Measurements from ENCODE around the gene ST8SIA5. TPM values are rescaled to one million over a fixed set of nuclear protein-coding genes. Genes with fewer than 3 reads are reported as not detected.

The ST8SIA5 gene
- total and polyA plus RNA-seq, 2 donors (not counting 3 experiments of a cell fraction or from before 2014, with no cell fraction given) = 0.25 to 0.62 TPM

DNA sequence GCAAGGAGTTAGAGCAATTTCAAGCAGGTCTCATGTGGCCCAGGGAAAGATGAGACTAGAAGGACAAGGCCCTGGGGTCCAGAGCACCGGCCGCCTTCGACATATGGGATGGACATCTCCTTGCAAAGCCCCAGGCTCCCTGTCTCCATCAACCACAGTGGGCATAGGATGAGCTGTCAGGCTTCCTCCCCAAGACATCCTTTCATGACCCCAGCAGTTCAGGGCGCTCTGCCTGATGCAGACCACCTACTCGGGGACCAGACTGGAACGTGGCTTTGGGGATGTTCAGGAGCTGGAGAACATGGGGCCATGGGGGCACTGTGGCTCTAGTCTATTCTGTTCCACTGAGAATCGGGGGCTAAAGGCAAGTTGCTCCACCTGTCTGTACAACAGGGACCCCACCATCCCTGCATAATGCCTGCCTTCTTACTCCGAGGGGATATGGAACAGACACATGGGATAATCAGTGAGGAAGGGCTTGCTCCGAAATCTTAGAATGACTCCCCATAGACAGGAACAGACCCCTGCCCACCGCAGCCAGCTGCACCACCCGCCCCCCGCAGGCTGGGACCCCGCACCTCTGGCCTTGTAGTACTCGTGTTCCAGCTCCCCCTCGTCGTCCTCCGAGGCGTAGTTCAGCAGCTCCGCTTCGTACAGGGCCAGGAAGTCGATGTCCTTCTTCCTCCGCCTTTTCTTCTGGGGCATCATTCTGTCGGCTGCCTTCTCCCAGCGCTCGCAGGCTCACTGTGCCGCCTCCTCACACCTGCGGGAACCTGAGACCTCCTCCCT, 100.3 kb downstream of the ST8SIA5 start:
- FAIRE-seq (no peak), DNase-seq (ENCODE audit: low read depth, low spot score) (no peak)
- TF ChIP-seq, protein P1, sequence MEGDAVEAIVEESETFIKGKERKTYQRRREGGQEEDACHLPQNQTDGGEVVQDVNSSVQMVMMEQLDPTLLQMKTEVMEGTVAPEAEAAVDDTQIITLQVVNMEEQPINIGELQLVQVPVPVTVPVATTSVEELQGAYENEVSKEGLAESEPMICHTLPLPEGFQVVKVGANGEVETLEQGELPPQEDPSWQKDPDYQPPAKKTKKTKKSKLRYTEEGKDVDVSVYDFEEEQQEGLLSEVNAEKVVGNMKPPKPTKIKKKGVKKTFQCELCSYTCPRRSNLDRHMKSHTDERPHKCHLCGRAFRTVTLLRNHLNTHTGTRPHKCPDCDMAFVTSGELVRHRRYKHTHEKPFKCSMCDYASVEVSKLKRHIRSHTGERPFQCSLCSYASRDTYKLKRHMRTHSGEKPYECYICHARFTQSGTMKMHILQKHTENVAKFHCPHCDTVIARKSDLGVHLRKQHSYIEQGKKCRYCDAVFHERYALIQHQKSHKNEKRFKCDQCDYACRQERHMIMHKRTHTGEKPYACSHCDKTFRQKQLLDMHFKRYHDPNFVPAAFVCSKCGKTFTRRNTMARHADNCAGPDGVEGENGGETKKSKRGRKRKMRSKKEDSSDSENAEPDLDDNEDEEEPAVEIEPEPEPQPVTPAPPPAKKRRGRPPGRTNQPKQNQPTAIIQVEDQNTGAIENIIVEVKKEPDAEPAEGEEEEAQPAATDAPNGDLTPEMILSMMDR (IDR thresholded peaks at IDR 0.05; ENCODE audit: extremely low read depth in 1 of 2, insufficient read depth in 1 of 2, low read depth in 1 of 2, low read length in 2 of 2) = no peak
- TF ChIP-seq POLR2A (IDR thresholded peaks at IDR 0.05; ENCODE audit: low read depth, low read length) (no peak), MYC (IDR thresholded peaks at IDR 0.05; ENCODE audit: low read depth, low read length) (no peak), JUN (IDR thresholded peaks at IDR 0.05; ENCODE audit: borderline replicate concordance, insufficient read depth, insufficient read length, low read depth) (no peak), GATA2 (IDR thresholded peaks at IDR 0.05; ENCODE audit: insufficient read depth, insufficient read length, low read depth, low read length) (no peak), FOS (IDR thresholded peaks at IDR 0.05; ENCODE audit: borderline replicate concordance, insufficient read depth, low read length) (no peak), EZH2 (IDR thresholded peaks at IDR 0.05; ENCODE audit: borderline replicate concordance, low read depth, low read length, severe bottlenecking) (no peak), POLR2AphosphoS5 (IDR thresholded peaks at IDR 0.05; ENCODE audit: insufficient read depth, low read depth, low read length) (no peak)
- TF ChIP-seq, protein P2, sequence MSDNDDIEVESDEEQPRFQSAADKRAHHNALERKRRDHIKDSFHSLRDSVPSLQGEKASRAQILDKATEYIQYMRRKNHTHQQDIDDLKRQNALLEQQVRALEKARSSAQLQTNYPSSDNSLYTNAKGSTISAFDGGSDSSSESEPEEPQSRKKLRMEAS (IDR thresholded peaks at IDR 0.05; ENCODE audit: insufficient read depth, insufficient read length) = no peak
- CTCF ChIA-PET = interaction anchor here (1.6 to 6.9 kb wide), 8 partner anchors 10 to 509 kb away, joined by 8 to 212 read pairs (median 34); a partner anchor contains a TSS
- POLR2A ChIA-PET = no interaction called here
- Histone ChIP-seq H3K4me3 (replicated peaks in 1 of 3; ENCODE audit: insufficient read depth in 1 of 3, low read depth in 1 of 3, low read length in 3 of 3) (no peak overlapping the region), H3K36me3 (ENCODE audit: control insufficient read depth in 2 of 2, extremely low read depth in 1 of 2, insufficient read depth in 2 of 2, low read length in 2 of 2) (no peaks in the 10 kb centered on the region), H3K9me1 (replicated peaks; ENCODE audit: control insufficient read depth, extremely low read depth, insufficient read depth, low read length) (no peaks in the 10 kb centered on the region), H3K4me1 (ENCODE audit: control insufficient read depth, extremely low read depth, insufficient read depth, low read length) (no peaks in the 10 kb centered on the region), H2AFZ (ENCODE audit: low read depth, low read length) (no peak overlapping the region), H3K4me2 (ENCODE audit: insufficient read depth, low read length) (no peak overlapping the region), H3K79me2 (ENCODE audit: control insufficient read depth, insufficient read depth, low read length) (no peaks in the 10 kb centered on the region), H3K9me3 (replicated peaks; ENCODE audit: control insufficient read depth, insufficient read depth, low read length) (no peaks in the 10 kb centered on the region), H3K9ac (replicated peaks; ENCODE audit: extremely low read depth, insufficient read depth, low read length) (no peak overlapping the region), H3K27me3 (ENCODE audit: control insufficient read depth in 2 of 2, insufficient read depth in 2 of 2, low read length in 2 of 2) (peaks cover 3 to 5% of the 10 kb centered on the region in 2 experiments), H4K20me1 (replicated peaks; ENCODE audit: control insufficient read depth, extremely low read depth, insufficient read depth, low read length) (no peaks in the 10 kb centered on the region), H3K27ac (ENCODE audit: insufficient read depth, low read depth, low read length) (no peak overlapping the region)
- intact Hi-C loops (cut with micrococcal nuclease) (loop anchor here (5.0 to 10.0 kb wide), 2 partner anchors 249 to 258 kb away; partner anchors contain the start of genes KATNAL2 and PIAS2), dilution Hi-C loops (cut with MboI; ENCODE audit: extremely low pct_ligation_motif_present, low sequenced_read_pairs) (no loop called here)
- BruUV-seq (replicated peaks) = no TSS peak

All from endothelial cell of umbilical vein (primary cell).